ENCODE data around the gene QSOX2. TPM values are rescaled to one million over a fixed set of nuclear protein-coding genes. Genes with fewer than 3 reads are reported as not detected.
"Not testable (repeated sequence)": the region's sequence is repeated elsewhere in the genome, so short reads cannot be mapped to it uniquely, and the experiment has no call there.

QSOX2 gene
- total RNA-seq, 6 experiments from 2014 or later: 2.9 to 8.7 (median 6.4) TPM

- Histone ChIP-seq H3K9me3 (no peaks in the 10 kb centered on the region), H3K4me3 (no peak overlapping the region), H3K4me1 (peaks cover 0 to 3% (median 0%) of the 10 kb centered on the region in 4 donors), H3K36me3 (no peaks in the 10 kb centered on the region), H3K27ac (no peak overlapping the region), H3K27me3 (no peaks in the 10 kb centered on the region)
- intact Hi-C loops (cut with DNase I): no loop called here
- TF ChIP-seq POLR2A (IDR thresholded peaks at IDR 0.05): no peak
- no peak for TF ChIP-seq CTCF (IDR thresholded peaks at IDR 0.05)
- ATAC-seq: peak in 1 of 4 donors; percentile 10
- 88% methylated on average over 11 of the region's 32 CpGs for WGBS (ENCODE audit: insufficient coverage, low coverage, low lambda C conversion rate, missing lambda C conversion rate)
- no peak for DNase-seq
Observed at GRCh38 chr9:136237486-136238341, 7.9 kb downstream of the QSOX2 start.

GRCh38 chr9:136236471-136237410, 8.9 kb downstream of the QSOX2 start:
- H3K9me3 ChIP-seq; intact Hi-C loops (cut with DNase I); H3K27ac ChIP-seq; H3K4me3 ChIP-seq; DNase-seq; H3K36me3 ChIP-seq; H3K4me1 ChIP-seq; ATAC-seq; H3K27me3 ChIP-seq: not testable (repeated sequence)
- WGBS (ENCODE audit: insufficient coverage, low coverage, low lambda C conversion rate, missing lambda C conversion rate): 98% methylated on average over 6 of the region's 43 CpGs

GRCh38 chr9:136235709-136236455, 9.7 kb downstream of the QSOX2 start:
- intact Hi-C loops (cut with DNase I): no loop called here
- WGBS (ENCODE audit: insufficient coverage, low coverage, low lambda C conversion rate, missing lambda C conversion rate): 94% methylated on average over 18 of the region's 27 CpGs
- Histone ChIP-seq H3K36me3 (no peaks in the 10 kb centered on the region), H3K9me3 (no peaks in the 10 kb centered on the region), H3K4me3 (no peak overlapping the region), H3K4me1 (peaks cover 0 to 14% (median 4%) of the 10 kb centered on the region in 4 donors), H3K27me3 (no peaks in the 10 kb centered on the region), H3K27ac (no peak overlapping the region)
- DNase-seq (no peak), ATAC-seq (no peak)
- no peak for TF ChIP-seq POLR2A (IDR thresholded peaks at IDR 0.05)
- no peak for TF ChIP-seq CTCF (IDR thresholded peaks at IDR 0.05)

GRCh38 chr9:136235171-136235570, 10.4 kb downstream of the QSOX2 start:
- 93% methylated on average over 8 of the region's 17 CpGs for WGBS (ENCODE audit: insufficient coverage, low coverage, low lambda C conversion rate, missing lambda C conversion rate)
- intact Hi-C loops (cut with DNase I): no loop called here
- ATAC-seq: no peak
- no peak for TF ChIP-seq POLR2A (IDR thresholded peaks at IDR 0.05)
- no peak for TF ChIP-seq CTCF (IDR thresholded peaks at IDR 0.05)
- Histone ChIP-seq H3K36me3 (no peaks in the 10 kb centered on the region), H3K4me1 (peaks cover 0 to 19% (median 7%) of the 10 kb centered on the region in 4 donors), H3K4me3 (no peak overlapping the region), H3K27me3 (no peaks in the 10 kb centered on the region), H3K27ac (no peak overlapping the region), H3K9me3 (no peaks in the 10 kb centered on the region)
- DNase-seq: no peak

All from right lobe of liver (tissue), 6 donors.